HuH-7 (cell line): ENCODE results near the gene OSBPL10.

Experiments
- DNase-seq: peaks from one replicate; pipeline ENCODE4 v3.0.0; 2011; ENCODE audit warnings: low spot score

OSBPL10 gene

GRCh38 chr3:31851278-31851677, 129.8 kb downstream of the OSBPL10 start:
- DNase-seq: no peak

- DNase-seq: no peak
These were observed 132.2 kb downstream of the OSBPL10 start for GRCh38 chr3:31848911-31849310.

GRCh38 chr3:31848163-31848818, 132.8 kb downstream of the OSBPL10 start:
- DNase-seq: no peak

- DNase-seq: no peak
These were observed 133.3 kb downstream of the OSBPL10 start for GRCh38 chr3:31847760-31848159.

- no peak for DNase-seq
These were observed 139.5 kb downstream of the OSBPL10 start for GRCh38 chr3:31841515-31841914.

- no peak for DNase-seq
These were observed 140.8 kb downstream of the OSBPL10 start for GRCh38 chr3:31840252-31840651.

GRCh38 chr3:31839144-31839917, 141.7 kb downstream of the OSBPL10 start:
- DNase-seq: no peak

- no peak for DNase-seq
These were observed 144.7 kb downstream of the OSBPL10 start for GRCh38 chr3:31836131-31837075.

- DNase-seq: no peak
These were observed 147.5 kb downstream of the OSBPL10 start for GRCh38 chr3:31833391-31834190.

GRCh38 chr3:31832551-31832950, 148.5 kb downstream of the OSBPL10 start:
- no peak for DNase-seq

GRCh38 chr3:31831591-31831990, 149.5 kb downstream of the OSBPL10 start:
- no peak for DNase-seq

- no peak for DNase-seq
These were observed 151.1 kb downstream of the OSBPL10 start for GRCh38 chr3:31829826-31830426.

- no peak for DNase-seq
These were observed 152.1 kb downstream of the OSBPL10 start for GRCh38 chr3:31829010-31829409.

- no peak for DNase-seq
These were observed 153.1 kb downstream of the OSBPL10 start for GRCh38 chr3:31828007-31828406.

- no peak for DNase-seq
These were observed 157.9 kb downstream of the OSBPL10 start for GRCh38 chr3:31823184-31823583.

GRCh38 chr3:31821118-31821517, 159.9 kb downstream of the OSBPL10 start:
- no peak for DNase-seq

GRCh38 chr3:31819441-31819840, 161.6 kb downstream of the OSBPL10 start:
- DNase-seq: no peak

GRCh38 chr3:31817411-31817966, 163.6 kb downstream of the OSBPL10 start:
- DNase-seq: no peak

GRCh38 chr3:31815631-31816440, 165.2 kb downstream of the OSBPL10 start:
- DNase-seq: no peak

GRCh38 chr3:31815006-31815405, 166.1 kb downstream of the OSBPL10 start:
- DNase-seq: no peak
